K562 (cell line): ENCODE measurements around the gene PPP3CB. TPM values are rescaled to one million over a fixed set of nuclear protein-coding genes. Genes with fewer than 3 reads are reported as not detected.

Experiments
- ADNP ChIP-seq: fragments of 200-800 bp; sonication (Bioruptor generic); IDR thresholded peaks from 2 replicates; pipeline ENCODE4 v1.6.1; 2016; ENCODE audit warnings: missing genetic modification characterization, missing compliant biosample characterization
- ARHGAP35 ChIP-seq: fragments of 450-650 bp; IDR thresholded peaks from 2 replicates; pipeline ENCODE4 v1.6.1; 2018; ENCODE audit not compliant: partially characterized antibody
- CHAMP1 ChIP-seq: fragments of 450-650 bp; IDR thresholded peaks from 2 replicates; pipeline ENCODE4 v1.6.1; 2016; ENCODE audit warnings: mild to moderate bottlenecking
- DPF2 ChIP-seq: fragments of 450-650 bp; IDR thresholded peaks from 2 replicates; pipeline ENCODE4 v1.6.1; 2016
- EP300 ChIP-seq: IDR thresholded peaks from 2 replicates; pipeline ENCODE4 v1.6.1; 2012; ENCODE audit warnings: low read length, improper control_type of control experiment
- FOXM1 ChIP-seq, 2 experiments: fragments of 450-650 bp in 1 of 2; sonication (generic) in 1 of 2; formaldehyde crosslinking in 1 of 2; IDR thresholded peaks; 2 replicates each; pipeline versions ENCODE4 v1.6.1 to v1.9.0; 2017 to 2022; ENCODE audit warnings: low read depth in 2 of 2, mild to moderate bottlenecking in 2 of 2, missing genetic modification reagents in 1 of 2, moderate library complexity in 1 of 2
- HDAC1 ChIP-seq, 2 experiments: fragments of 450-650 bp; IDR thresholded peaks; 2 replicates each; pipeline ENCODE4 v1.6.1; 2016 to 2017; ENCODE audit warnings: inconsistent platforms in 1 of 2, mild to moderate bottlenecking in 1 of 2, moderate library complexity in 1 of 2
- LCOR ChIP-seq: sonication (generic); formaldehyde crosslinking; IDR thresholded peaks from 2 replicates; pipeline ENCODE4 v1.8.0; 2022; ENCODE audit warnings: mild to moderate bottlenecking, missing genetic modification reagents
- MAFK ChIP-seq: IDR thresholded peaks from 2 replicates; pipeline ENCODE4 v1.6.1; 2011; ENCODE audit warnings: low read length, improper control_type of control experiment
- MTA2 ChIP-seq: fragments of 450-650 bp; IDR thresholded peaks from 2 replicates; pipeline ENCODE4 v1.6.1; 2016; ENCODE audit warnings: low read depth
- MYBL2 ChIP-seq, 2 experiments: fragments of 450-650 bp in 1 of 2; sonication (generic) in 1 of 2; formaldehyde crosslinking in 1 of 2; IDR thresholded peaks; 2 replicates each; pipeline versions ENCODE4 v1.6.1 to v1.8.1; 2017 to 2022; ENCODE audit warnings: borderline replicate concordance in 1 of 2, inconsistent platforms in 1 of 2, low read depth in 1 of 2, mild to moderate bottlenecking in 1 of 2, missing genetic modification reagents in 1 of 2, moderate library complexity in 1 of 2
- NFRKB ChIP-seq: fragments of 450-650 bp; IDR thresholded peaks from 2 replicates; pipeline ENCODE4 v1.6.1; 2016; ENCODE audit warnings: low read depth
- NR4A1 ChIP-seq, 2 experiments: fragments of 250-450 bp in 1 of 2; fragments of 450-650 bp in 1 of 2; sonication (Bioruptor Pico) in 1 of 2; IDR thresholded peaks; 2 replicates each; pipeline versions ENCODE4 v1.4.0 to v1.6.1; 2016 to 2020; ENCODE audit warnings: mild to moderate bottlenecking in 2 of 2, missing compliant biosample characterization in 1 of 2, missing genetic modification characterization in 1 of 2, moderate library complexity in 1 of 2
- OTX1 ChIP-seq: fragments of 450-650 bp; formaldehyde crosslinking; IDR thresholded peaks from 2 replicates; pipeline ENCODE4 v1.4.0; 2022; ENCODE audit warnings: mild to moderate bottlenecking
- PTTG1 ChIP-seq: fragments of 450-650 bp; IDR thresholded peaks from 2 replicates; pipeline ENCODE4 v1.6.1; 2016; ENCODE audit warnings: low read depth, mild to moderate bottlenecking, missing genetic modification characterization, missing compliant biosample characterization
- SIN3B ChIP-seq: fragments of 450-650 bp; IDR thresholded peaks from 2 replicates; pipeline ENCODE4 v1.6.1; 2017; ENCODE audit warnings: low read depth, mild to moderate bottlenecking, moderate library complexity
- SMAD4 ChIP-seq: fragments of 250-450 bp; sonication (Bioruptor Pico); conservative IDR thresholded peaks from 2 replicates; pipeline ENCODE4 v1.8.0; 2021; ENCODE audit warnings: inconsistent platforms, mild to moderate bottlenecking, moderate library complexity
- TBL1XR1 ChIP-seq, 2 experiments: IDR thresholded peaks; 2 replicates each; pipeline ENCODE4 v1.6.1; 2012; ENCODE audit warnings: improper control_type of control experiment in 2 of 2, low read length in 2 of 2, mild to moderate bottlenecking in 1 of 2
- TCF7 ChIP-seq: sonication (generic); IDR thresholded peaks from 2 replicates; pipeline ENCODE4 v1.6.1; 2016; ENCODE audit warnings: antibody characterized with exemption, borderline replicate concordance
- TCF7L2 ChIP-seq: fragments of 150-350 bp; IDR thresholded peaks from 2 replicates; pipeline ENCODE4 v1.6.1; 2016; ENCODE audit warnings: low read depth, mild to moderate bottlenecking, low read length, moderate library complexity
- TEAD1 ChIP-seq, 2 experiments: fragments of 450-650 bp in 1 of 2; sonication (generic) in 1 of 2; formaldehyde crosslinking; IDR thresholded peaks; 2 replicates each; pipeline versions ENCODE4 v1.4.0 to v1.8.0; 2020 to 2022; ENCODE audit warnings: mild to moderate bottlenecking in 2 of 2, missing genetic modification reagents in 1 of 2
- TFE3 ChIP-seq: fragments of 450-650 bp; formaldehyde crosslinking; IDR thresholded peaks from 2 replicates; pipeline ENCODE4 v1.4.0; 2020; ENCODE audit warnings: mild to moderate bottlenecking, mixed read lengths
- ZKSCAN8 ChIP-seq: fragments of 200-800 bp; sonication (Bioruptor generic); IDR thresholded peaks from 2 replicates; pipeline ENCODE4 v1.6.1; 2016; ENCODE audit warnings: missing genetic modification characterization, missing compliant biosample characterization
- ZNF143 ChIP-seq: sonication (generic); formaldehyde crosslinking; IDR thresholded peaks from 2 replicates; pipeline ENCODE4 v1.9.0; 2022; ENCODE audit warnings: mild to moderate bottlenecking, missing genetic modification reagents
- ZNF668 ChIP-seq: fragments of 250-450 bp; sonication (Bioruptor Pico); IDR thresholded peaks from 2 replicates; pipeline ENCODE4 v1.8.0; 2022; ENCODE audit warnings: mild to moderate bottlenecking, inconsistent platforms
- polyA plus RNA-seq, 8 experiments: library from polyadenylated mRNA; depleted of rRNA in 4 of 8; stranded (reverse) in 5 of 8; unstranded in 3 of 8; fragments of >200 nt; fragmentation: Nextera tagmentation in 2 of 8; fragmentation: Illumina TruSeq in 1 of 8; extraction: Ambion mirVana in 2 of 8; extraction: Trizol in 1 of 8; gene quantifications; 2 replicates each; pipeline versions ENCODE4 v1.2.1 to v1.2.3, GENCODE V29; 2011 to 2014; ENCODE audit warnings: inconsistent platforms in 1 of 8, missing spikeins in 1 of 8
- total RNA-seq, 7 experiments: library from RNA; depleted of rRNA in 6 of 7; stranded (reverse); fragments of >200 nt in 6 of 7; fragmentation: Illumina TruSeq in 2 of 7; extraction: Trizol in 2 of 7; gene quantifications; 2 replicates each; pipeline versions ENCODE4 v1.2.1 to v1.2.3, GENCODE V29; 2011 to 2021; ENCODE audit warnings: low replicate concordance in 1 of 7

PPP3CB gene
- total and polyA plus RNA-seq, 9 of the 15 experiments (the other 6 are each of a cell fraction or from before 2014, with no cell fraction given), result 9.6 to 27.6 (median 17.8) TPM

GRCh38 chr10:73456187-73456890 lies 39.5 kb downstream of the PPP3CB start (continued):
- TF ChIP-seq CHAMP1, result peak; percentile 98
- TF ChIP-seq MAFK, result peak; percentile 66
- TF ChIP-seq ZKSCAN8 (CRISPR knock-in tag), result peak; percentile 94
- peak; percentile 63 to 98; a peak in 3 of 4 replicates for TF ChIP-seq HDAC1 (IDR thresholded peaks at IDR 0.05)
- peak; percentile 24 for TF ChIP-seq ARHGAP35
- peak; percentile 99 for TF ChIP-seq MTA2
- TF ChIP-seq EP300, result peak; percentile 99
- peak; percentile 65; the same call in 1 of the 2 replicates for TF ChIP-seq TCF7
- peak; percentile 87; the same call in 1 of the 2 replicates for TF ChIP-seq ZNF668 (CRISPR knock-in tag)
- TF ChIP-seq TFE3 (CRISPR knock-in tag), result no peak
- TF ChIP-seq TBL1XR1 (IDR thresholded peaks at IDR 0.05; ENCODE audit: low read length in 2 of 2), result peak; percentile 95 to 98
- TF ChIP-seq NFRKB, result 0 out of 2 replicates have a peak, but pooled peaks have one; percentile 46
- TF ChIP-seq LCOR, result peak; percentile 67; the same call in 1 of the 2 replicates
- TF ChIP-seq TEAD1 (CRISPR knock-in tag; IDR thresholded peaks at IDR 0.05), result peak; percentile 41 to 89; a peak in 3 of 4 replicates
- no peak; the same call in 1 of the 2 replicates for TF ChIP-seq TCF7L2
- no peak for TF ChIP-seq NR4A1 (CRISPR knock-in tag; IDR thresholded peaks at IDR 0.05)
- peak; percentile 96 for TF ChIP-seq NR4A1 (tag; IDR thresholded peaks at IDR 0.05)
- no peak for TF ChIP-seq ZNF143 (CRISPR knock-in tag)
- no peak for TF ChIP-seq PTTG1 (tag)
- peak; percentile 100 for TF ChIP-seq DPF2
- TF ChIP-seq OTX1 (CRISPR knock-in tag), result no peak
- peak; percentile 95 for TF ChIP-seq SMAD4 (CRISPR knock-in tag)
- 0 out of 2 replicates have a peak, but pooled peaks have one; percentile 14 for TF ChIP-seq SIN3B
- TF ChIP-seq FOXM1 (IDR thresholded peaks at IDR 0.05; ENCODE audit: low read depth), result peak; percentile 99
- no peak for TF ChIP-seq FOXM1 (CRISPR knock-in tag; IDR thresholded peaks at IDR 0.05; ENCODE audit: low read depth)
- TF ChIP-seq ADNP, result peak; percentile 84
- peak; percentile 51 for TF ChIP-seq MYBL2 (IDR thresholded peaks at IDR 0.05; ENCODE audit: low read depth)
- TF ChIP-seq MYBL2 (CRISPR knock-in tag; IDR thresholded peaks at IDR 0.05; ENCODE audit: borderline replicate concordance), result no peak
